ENCODE data around the gene SLC39A9.

GRCh38 chr14:69354383-69355153, 43.9 kb upstream of the SLC39A9 start:
- no peak for TF ChIP-seq ZNF3 (CRISPR knock-in tag; IDR thresholded peaks at IDR 0.05)
- no peak for TF ChIP-seq HDAC6 (IDR thresholded peaks at IDR 0.05; ENCODE audit: low read depth, low read length)
- TF ChIP-seq NFE2L2 (IDR thresholded peaks at IDR 0.05; ENCODE audit: low read length): no peak
- no peak for TF ChIP-seq ZNF607 (CRISPR knock-in tag; IDR thresholded peaks at IDR 0.05; ENCODE audit: borderline replicate concordance)
- no peak for TF ChIP-seq ZNF747 (CRISPR knock-in tag; IDR thresholded peaks at IDR 0.05; ENCODE audit: borderline replicate concordance)
- no peak for TF ChIP-seq ZNF567 (CRISPR knock-in tag; IDR thresholded peaks at IDR 0.05; ENCODE audit: borderline replicate concordance)
- no peak for TF ChIP-seq ZKSCAN8 (CRISPR knock-in tag; IDR thresholded peaks at IDR 0.05; ENCODE audit: borderline replicate concordance)
- TF ChIP-seq ZNF772 (CRISPR knock-in tag; IDR thresholded peaks at IDR 0.05): no peak
- TF ChIP-seq SMC3 (IDR thresholded peaks at IDR 0.05; ENCODE audit: low read length): no peak
- no peak for TF ChIP-seq POLR2AphosphoS2 (IDR thresholded peaks at IDR 0.05; ENCODE audit: low read depth, low read length)
- TF ChIP-seq CTCF (CRISPR knock-in tag; IDR thresholded peaks at IDR 0.05): no peak
- TF ChIP-seq, protein P1, sequence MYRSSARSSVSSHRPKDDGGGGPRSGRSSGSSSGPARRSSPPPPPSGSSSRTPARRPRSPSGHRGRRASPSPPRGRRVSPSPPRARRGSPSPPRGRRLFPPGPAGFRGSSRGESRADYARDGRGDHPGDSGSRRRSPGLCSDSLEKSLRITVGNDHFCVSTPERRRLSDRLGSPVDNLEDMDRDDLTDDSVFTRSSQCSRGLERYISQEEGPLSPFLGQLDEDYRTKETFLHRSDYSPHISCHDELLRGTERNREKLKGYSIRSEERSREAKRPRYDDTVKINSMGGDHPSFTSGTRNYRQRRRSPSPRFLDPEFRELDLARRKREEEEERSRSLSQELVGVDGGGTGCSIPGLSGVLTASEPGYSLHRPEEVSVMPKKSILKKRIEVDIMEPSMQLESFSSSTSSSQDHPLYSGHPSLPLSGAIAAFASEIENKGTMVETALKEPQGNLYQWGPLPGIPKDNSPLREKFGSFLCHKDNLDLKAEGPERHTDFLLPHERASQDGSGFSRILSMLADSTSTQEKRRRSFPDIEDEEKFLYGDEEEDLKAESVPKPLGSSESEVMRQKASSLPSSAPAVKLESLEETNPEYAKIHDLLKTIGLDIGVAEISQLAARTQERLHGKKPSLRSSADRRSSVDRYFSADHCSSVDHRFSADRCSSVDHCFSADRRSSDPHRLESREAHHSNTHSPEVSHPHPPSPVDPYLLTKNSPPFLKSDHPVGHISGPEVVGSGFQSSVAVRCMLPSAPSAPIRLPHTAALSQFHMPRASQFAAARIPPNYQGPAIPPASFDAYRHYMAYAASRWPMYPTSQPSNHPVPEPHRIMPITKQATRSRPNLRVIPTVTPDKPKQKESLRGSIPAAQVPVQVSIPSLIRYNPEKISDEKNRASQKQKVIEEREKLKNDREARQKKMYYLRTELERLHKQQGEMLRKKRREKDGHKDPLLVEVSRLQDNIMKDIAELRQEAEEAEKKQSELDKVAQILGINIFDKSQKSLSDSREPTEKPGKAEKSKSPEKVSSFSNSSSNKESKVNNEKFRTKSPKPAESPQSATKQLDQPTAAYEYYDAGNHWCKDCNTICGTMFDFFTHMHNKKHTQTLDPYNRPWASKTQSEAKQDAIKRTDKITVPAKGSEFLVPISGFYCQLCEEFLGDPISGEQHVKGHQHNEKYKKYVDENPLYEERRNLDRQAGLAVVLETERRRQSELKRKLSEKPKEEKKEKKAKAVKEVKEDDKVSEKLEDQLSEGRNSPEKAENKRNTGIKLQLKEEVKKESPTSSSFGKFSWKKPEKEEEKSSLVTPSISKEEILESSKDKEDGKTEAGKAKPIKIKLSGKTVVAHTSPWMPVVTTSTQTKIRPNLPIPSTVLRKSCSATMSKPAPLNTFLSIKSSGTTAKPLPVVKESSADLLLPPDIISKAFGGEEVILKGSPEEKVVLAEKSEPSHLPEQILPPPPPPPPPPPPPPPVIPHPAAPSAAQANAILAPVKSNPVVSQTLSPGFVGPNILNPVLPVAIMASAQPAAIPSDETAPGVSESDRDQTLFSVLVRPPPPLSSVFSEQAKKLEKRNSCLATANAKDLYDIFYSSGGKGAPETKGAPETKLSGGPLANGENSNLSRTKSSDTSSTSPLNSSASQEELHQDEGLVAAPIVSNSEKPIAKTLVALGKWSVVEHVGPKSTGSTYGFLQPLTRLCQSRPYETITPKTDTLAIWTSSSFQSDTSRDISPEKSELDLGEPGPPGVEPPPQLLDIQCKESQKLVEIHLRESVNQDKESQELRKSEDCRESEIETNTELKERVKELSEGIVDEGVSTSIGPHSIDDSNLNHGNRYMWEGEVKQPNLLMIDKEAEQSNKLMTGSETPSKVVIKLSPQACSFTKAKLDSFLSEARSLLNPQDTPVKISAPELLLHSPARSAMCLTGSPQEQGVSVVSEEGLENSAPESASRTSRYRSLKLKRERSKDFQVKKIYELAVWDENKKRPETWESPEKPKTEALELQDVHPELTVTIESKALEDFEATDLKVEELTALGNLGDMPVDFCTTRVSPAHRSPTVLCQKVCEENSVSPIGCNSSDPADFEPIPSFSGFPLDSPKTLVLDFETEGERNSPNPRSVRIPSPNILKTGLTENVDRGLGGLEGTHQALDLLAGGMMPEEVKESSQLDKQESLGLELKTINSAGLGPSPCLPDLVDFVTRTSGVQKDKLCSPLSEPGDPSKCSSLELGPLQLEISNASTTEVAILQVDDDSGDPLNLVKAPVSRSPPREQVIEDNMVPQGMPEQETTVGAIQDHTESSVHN (CRISPR knock-in tag; IDR thresholded peaks at IDR 0.05): no peak
- no peak for TF ChIP-seq RFX5 (IDR thresholded peaks at IDR 0.05; ENCODE audit: low read depth, low read length)
- no peak for TF ChIP-seq ZNF329 (CRISPR knock-in tag; IDR thresholded peaks at IDR 0.05; ENCODE audit: low read depth)

All from HepG2 (cell line).